ENCODE data around the gene FJX1.

DNA sequence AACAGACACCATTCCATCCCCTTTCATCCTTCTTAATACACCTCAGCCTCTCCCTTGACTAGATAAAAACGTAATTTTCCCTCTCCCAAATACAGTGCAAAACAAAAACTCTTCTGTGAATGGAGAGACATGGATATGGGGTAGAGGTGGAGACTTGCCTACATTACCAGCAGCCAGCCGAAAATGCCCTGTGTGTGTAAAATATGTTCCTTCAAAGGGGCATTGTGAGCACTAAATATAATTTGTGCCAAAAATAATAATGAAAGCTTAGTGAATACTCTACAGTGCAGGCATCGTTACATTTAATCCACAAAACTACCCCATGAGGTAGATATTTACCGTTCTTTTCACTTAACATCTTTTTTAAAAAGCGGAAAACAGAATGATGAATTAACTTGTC is 43.3 kb downstream of the FJX1 start:
- TF ChIP-seq, protein P1, sequence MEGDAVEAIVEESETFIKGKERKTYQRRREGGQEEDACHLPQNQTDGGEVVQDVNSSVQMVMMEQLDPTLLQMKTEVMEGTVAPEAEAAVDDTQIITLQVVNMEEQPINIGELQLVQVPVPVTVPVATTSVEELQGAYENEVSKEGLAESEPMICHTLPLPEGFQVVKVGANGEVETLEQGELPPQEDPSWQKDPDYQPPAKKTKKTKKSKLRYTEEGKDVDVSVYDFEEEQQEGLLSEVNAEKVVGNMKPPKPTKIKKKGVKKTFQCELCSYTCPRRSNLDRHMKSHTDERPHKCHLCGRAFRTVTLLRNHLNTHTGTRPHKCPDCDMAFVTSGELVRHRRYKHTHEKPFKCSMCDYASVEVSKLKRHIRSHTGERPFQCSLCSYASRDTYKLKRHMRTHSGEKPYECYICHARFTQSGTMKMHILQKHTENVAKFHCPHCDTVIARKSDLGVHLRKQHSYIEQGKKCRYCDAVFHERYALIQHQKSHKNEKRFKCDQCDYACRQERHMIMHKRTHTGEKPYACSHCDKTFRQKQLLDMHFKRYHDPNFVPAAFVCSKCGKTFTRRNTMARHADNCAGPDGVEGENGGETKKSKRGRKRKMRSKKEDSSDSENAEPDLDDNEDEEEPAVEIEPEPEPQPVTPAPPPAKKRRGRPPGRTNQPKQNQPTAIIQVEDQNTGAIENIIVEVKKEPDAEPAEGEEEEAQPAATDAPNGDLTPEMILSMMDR (IDR thresholded peaks at IDR 0.05; ENCODE audit: low read depth, low read length, missing input control) = no peak
- TF ChIP-seq, protein P2, sequence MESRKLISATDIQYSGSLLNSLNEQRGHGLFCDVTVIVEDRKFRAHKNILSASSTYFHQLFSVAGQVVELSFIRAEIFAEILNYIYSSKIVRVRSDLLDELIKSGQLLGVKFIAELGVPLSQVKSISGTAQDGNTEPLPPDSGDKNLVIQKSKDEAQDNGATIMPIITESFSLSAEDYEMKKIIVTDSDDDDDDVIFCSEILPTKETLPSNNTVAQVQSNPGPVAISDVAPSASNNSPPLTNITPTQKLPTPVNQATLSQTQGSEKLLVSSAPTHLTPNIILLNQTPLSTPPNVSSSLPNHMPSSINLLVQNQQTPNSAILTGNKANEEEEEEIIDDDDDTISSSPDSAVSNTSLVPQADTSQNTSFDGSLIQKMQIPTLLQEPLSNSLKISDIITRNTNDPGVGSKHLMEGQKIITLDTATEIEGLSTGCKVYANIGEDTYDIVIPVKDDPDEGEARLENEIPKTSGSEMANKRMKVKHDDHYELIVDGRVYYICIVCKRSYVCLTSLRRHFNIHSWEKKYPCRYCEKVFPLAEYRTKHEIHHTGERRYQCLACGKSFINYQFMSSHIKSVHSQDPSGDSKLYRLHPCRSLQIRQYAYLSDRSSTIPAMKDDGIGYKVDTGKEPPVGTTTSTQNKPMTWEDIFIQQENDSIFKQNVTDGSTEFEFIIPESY (IDR thresholded peaks at IDR 0.05) = no peak
- TF ChIP-seq TAF1 (conservative IDR thresholded peaks at IDR 0.05) = no peak
- no peak for TF ChIP-seq FOXA2 (IDR thresholded peaks at IDR 0.05)
- TF ChIP-seq MAX (IDR thresholded peaks at IDR 0.05) = no peak
- TF ChIP-seq GABPA (IDR thresholded peaks at IDR 0.05 in 1 of 2, conservative IDR thresholded peaks at IDR 0.05 in 1 of 2) = no peak
- no peak for TF ChIP-seq EGR1 (IDR thresholded peaks at IDR 0.05; ENCODE audit: low read depth in 2 of 2)
- no peak for TF ChIP-seq YY1 (IDR thresholded peaks at IDR 0.05)

All from liver (tissue), 3 donors.